SU-DHL-6 (cell line): ENCODE data around the gene HK1.

ENCODE experiments used
- H2AFZ ChIP-seq: fragments of 200-600 bp; sonication (generic); 2 replicates; pipeline ENCODE4 v1.6.1; 2014; ENCODE audit warnings: low read depth, mild to moderate bottlenecking, moderate library complexity, mixed read lengths, antibody characterized with exemption, low read length; ENCODE audit not compliant: severe bottlenecking
- H3F3A ChIP-seq: fragments of 200-600 bp; shearing (Covaris generic); 2 replicates; pipeline ENCODE4 v1.6.0; 2016; ENCODE audit warnings: antibody characterized with exemption, mild to moderate bottlenecking; ENCODE audit not compliant: insufficient read depth
- H3K27ac ChIP-seq: fragments of 200-600 bp; sonication (generic); 2 replicates; pipeline ENCODE4 v1.5.1; 2016; ENCODE audit warnings: low read depth, mild to moderate bottlenecking, low read length, moderate library complexity, mixed read lengths
- H3K27me3 ChIP-seq: fragments of 200-600 bp; sonication (generic), shearing (Covaris generic); 2 replicates; pipeline ENCODE4 v1.6.0; 2014; ENCODE audit warnings: mild to moderate bottlenecking, low read length
- H3K36me3 ChIP-seq: fragments of 200-600 bp; sonication (generic); 2 replicates; pipeline ENCODE4 v1.6.1; 2014; ENCODE audit warnings: mild to moderate bottlenecking, low read length, mixed read lengths
- H3K4me2 ChIP-seq: fragments of 300-600, 200-600 bp; shearing (Covaris generic), sonication (generic); 2 replicates; pipeline ENCODE4 v1.6.0; 2014; ENCODE audit warnings: low read length, low read depth, mild to moderate bottlenecking; ENCODE audit not compliant: poor library complexity, severe bottlenecking
- H3K4me3 ChIP-seq: fragments of 200-600 bp; sonication (generic); 2 replicates; pipeline ENCODE4 v1.5.1; 2014; ENCODE audit warnings: antibody characterized with exemption, low read length, mild to moderate bottlenecking, mixed read lengths; ENCODE audit not compliant: insufficient read depth, poor library complexity, severe bottlenecking
- H3K79me2 ChIP-seq: fragments of 200-600 bp; sonication (generic); 2 replicates; pipeline ENCODE4 v1.6.1; 2014; ENCODE audit warnings: mild to moderate bottlenecking, low read length, moderate library complexity; ENCODE audit not compliant: insufficient read depth
- H3K9ac ChIP-seq: fragments of 200-600 bp; sonication (generic); 2 replicates; pipeline ENCODE4 v1.7.0; 2014; ENCODE audit warnings: mild to moderate bottlenecking, low read length
- H3K9me2 ChIP-seq: fragments of 200-600 bp; sonication (generic); replicated peaks from 2 replicates; pipeline ENCODE4 v1.6.1; 2014; ENCODE audit warnings: low read length; ENCODE audit not compliant: insufficient read depth
- H3K9me3 ChIP-seq: fragments of 200-600 bp; sonication (generic); 2 replicates; pipeline ENCODE4 v1.6.1; 2014; ENCODE audit warnings: low read length, mixed read lengths; ENCODE audit not compliant: insufficient read depth
- H4K20me1 ChIP-seq: fragments of 200-600 bp; sonication (generic); 2 replicates; pipeline ENCODE4 v1.6.1; 2014; ENCODE audit warnings: low read depth, mild to moderate bottlenecking, antibody characterized with exemption, low read length, moderate library complexity, mixed read lengths
- EZH2phosphoT487 ChIP-seq: fragments of 200-600 bp; sonication (generic), shearing (Covaris generic); conservative IDR thresholded peaks from 2 replicates; pipeline ENCODE4 v1.6.1; 2018; ENCODE audit warnings: mild to moderate bottlenecking, antibody characterized with exemption, low read length, moderate library complexity, mixed read lengths
- TF ChIP-seq, protein P1 (sequence below): fragments of 200-600 bp; sonication (generic); IDR thresholded peaks from one replicate; pipeline ENCODE4 v1.5.1; 2017; ENCODE audit warnings: antibody characterized with exemption, mild to moderate bottlenecking, low read length, moderate library complexity; ENCODE audit not compliant: insufficient read depth, poor library complexity, severe bottlenecking

HK1 gene

DNA sequence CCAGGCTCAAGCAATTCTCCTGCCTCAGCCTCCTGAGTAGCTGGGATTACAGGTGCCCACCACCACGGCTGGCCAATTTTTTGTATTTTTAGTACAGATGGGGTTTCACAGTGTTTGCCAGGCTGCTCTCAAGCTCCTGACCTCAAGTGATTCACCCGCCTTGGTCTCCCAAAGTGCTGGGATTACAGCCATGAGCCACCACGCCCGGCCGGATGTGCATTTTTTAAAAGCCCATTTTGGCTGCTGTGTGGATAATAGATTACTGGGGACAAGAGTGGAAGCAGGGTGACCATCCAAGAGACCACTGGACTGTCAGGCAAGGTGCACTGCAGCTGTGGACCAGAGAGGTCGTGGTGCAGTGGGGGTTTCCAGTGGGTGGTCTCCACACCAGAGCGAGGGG is 36.7 kb upstream of the HK1 start:
- Histone ChIP-seq H2AFZ (no peak overlapping the region), H3K27me3 (no peaks in the 10 kb centered on the region), H3K9ac (no peak overlapping the region), H3K9me3 (no peaks in the 10 kb centered on the region), H3K4me3 (no peak overlapping the region), H3K9me2 (no peaks in the 10 kb centered on the region), H4K20me1 (no peaks in the 10 kb centered on the region), H3K4me2 (no peak overlapping the region), H3K79me2 (no peaks in the 10 kb centered on the region), H3K27ac (no peak overlapping the region), H3K36me3 (no peaks in the 10 kb centered on the region), H3F3A (no peaks in the 10 kb centered on the region)
- no peak for TF ChIP-seq EZH2phosphoT487

DNA sequence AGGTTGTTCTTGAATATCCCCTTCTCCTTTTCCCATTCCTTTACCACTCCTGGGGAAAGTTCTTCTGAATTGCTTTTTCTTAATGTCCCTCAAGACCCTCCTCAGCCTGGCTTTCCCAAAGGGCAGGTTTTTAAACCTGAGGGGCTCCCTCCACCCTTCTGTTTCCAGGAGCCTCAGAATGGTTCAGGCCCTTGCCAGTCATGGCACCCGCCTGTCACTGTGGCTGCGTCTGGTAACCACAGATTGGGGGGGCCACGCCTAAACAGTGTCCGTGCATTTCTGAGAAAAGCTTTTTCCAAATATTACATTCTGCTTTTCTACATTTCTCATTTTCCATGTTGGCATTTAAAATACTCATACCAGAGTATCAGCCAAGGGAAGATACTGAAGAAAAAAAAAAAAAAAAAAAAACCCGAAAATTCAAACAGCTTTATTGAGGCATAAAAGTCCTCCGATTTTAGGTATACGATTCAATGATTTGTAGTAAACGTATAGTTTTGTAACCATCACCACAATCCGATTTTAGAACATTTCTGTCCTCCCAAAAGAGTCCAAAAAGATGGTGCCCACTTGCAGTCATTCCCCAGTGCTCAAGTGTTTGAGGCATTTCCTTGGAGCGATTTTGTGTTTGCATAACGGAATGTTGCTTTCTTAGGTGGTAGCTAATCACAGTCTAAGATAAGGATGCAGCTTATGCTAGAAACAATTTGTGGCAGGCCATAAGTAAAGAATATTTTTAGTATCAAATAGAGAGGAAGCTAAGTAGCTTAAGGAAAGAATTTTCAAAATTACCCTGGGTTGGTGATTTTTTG is 36.0 kb upstream of the HK1 start:
- H2AFZ ChIP-seq = no peak overlapping the region
- H3K79me2 ChIP-seq = no peaks in the 10 kb centered on the region
- no peak overlapping the region for H3K27ac ChIP-seq
- no peaks in the 10 kb centered on the region for H3K27me3 ChIP-seq
- no peak overlapping the region for H3K4me2 ChIP-seq
- no peaks in the 10 kb centered on the region for H3F3A ChIP-seq
- no peaks in the 10 kb centered on the region for H3K36me3 ChIP-seq
- H3K4me3 ChIP-seq = no peak overlapping the region
- H3K9ac ChIP-seq = no peak overlapping the region
- TF ChIP-seq EZH2phosphoT487 = no peak
- TF ChIP-seq, protein P1, sequence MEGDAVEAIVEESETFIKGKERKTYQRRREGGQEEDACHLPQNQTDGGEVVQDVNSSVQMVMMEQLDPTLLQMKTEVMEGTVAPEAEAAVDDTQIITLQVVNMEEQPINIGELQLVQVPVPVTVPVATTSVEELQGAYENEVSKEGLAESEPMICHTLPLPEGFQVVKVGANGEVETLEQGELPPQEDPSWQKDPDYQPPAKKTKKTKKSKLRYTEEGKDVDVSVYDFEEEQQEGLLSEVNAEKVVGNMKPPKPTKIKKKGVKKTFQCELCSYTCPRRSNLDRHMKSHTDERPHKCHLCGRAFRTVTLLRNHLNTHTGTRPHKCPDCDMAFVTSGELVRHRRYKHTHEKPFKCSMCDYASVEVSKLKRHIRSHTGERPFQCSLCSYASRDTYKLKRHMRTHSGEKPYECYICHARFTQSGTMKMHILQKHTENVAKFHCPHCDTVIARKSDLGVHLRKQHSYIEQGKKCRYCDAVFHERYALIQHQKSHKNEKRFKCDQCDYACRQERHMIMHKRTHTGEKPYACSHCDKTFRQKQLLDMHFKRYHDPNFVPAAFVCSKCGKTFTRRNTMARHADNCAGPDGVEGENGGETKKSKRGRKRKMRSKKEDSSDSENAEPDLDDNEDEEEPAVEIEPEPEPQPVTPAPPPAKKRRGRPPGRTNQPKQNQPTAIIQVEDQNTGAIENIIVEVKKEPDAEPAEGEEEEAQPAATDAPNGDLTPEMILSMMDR = no peak
- H3K9me2 ChIP-seq = no peaks in the 10 kb centered on the region
- H4K20me1 ChIP-seq = no peaks in the 10 kb centered on the region
- no peaks in the 10 kb centered on the region for H3K9me3 ChIP-seq

DNA sequence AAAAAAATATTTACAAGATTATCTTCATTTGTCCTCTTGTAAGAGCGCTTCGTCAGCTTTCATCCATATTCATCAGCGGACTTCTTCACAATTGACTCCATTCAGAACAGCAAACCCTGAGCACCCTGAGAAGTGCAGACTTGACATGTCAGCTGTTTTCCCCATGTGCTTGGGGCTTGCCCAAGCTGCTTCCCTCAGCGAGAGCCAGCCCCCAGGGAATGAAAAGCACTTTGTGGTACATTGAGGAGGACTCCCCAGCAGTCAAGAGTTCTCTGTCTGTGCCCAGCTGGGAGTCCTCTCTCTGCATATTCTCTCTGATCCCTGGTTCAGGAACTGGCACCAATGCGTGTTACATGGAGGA is 35.5 kb upstream of the HK1 start:
- H4K20me1 ChIP-seq = no peaks in the 10 kb centered on the region
- no peak overlapping the region for H3K27ac ChIP-seq

DNA sequence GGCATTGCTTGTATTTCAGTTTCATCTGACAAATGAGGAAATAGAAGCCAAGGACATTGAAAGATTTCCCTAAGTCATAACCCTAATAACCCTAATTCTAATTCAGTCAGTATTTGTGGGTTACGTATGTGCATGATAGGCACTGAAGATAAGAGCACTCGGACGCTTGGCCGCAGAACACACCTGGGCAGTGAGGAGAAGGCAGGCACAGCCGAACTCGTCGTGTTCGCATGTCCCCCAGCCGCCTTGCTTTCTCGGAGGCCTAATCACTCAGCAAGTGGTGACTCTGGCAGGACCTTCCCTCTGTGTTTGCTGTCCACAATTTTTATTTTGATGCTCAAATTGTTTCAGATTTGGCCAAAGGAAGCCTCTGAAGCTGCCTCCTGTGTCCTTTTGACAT is 34.5 kb upstream of the HK1 start:
- TF ChIP-seq, protein P1 = no peak
- no peak for TF ChIP-seq EZH2phosphoT487
- Histone ChIP-seq H4K20me1 (no peaks in the 10 kb centered on the region), H3F3A (no peaks in the 10 kb centered on the region), H2AFZ (no peak overlapping the region), H3K9me3 (no peaks in the 10 kb centered on the region), H3K9ac (no peak overlapping the region), H3K4me2 (no peak overlapping the region), H3K27me3 (no peaks in the 10 kb centered on the region), H3K79me2 (no peaks in the 10 kb centered on the region), H3K4me3 (no peak overlapping the region), H3K27ac (no peak overlapping the region), H3K9me2 (no peaks in the 10 kb centered on the region), H3K36me3 (no peaks in the 10 kb centered on the region)

More for the DNA sequence above, 35.5 kb upstream of the HK1 start:
- Histone ChIP-seq H3K36me3 (no peaks in the 10 kb centered on the region), H3K9ac (no peak overlapping the region), H3K79me2 (no peaks in the 10 kb centered on the region), H3K27me3 (no peaks in the 10 kb centered on the region), H3F3A (no peaks in the 10 kb centered on the region), H3K4me3 (no peak overlapping the region), H2AFZ (no peak overlapping the region), H3K9me2 (no peaks in the 10 kb centered on the region), H3K9me3 (no peaks in the 10 kb centered on the region), H3K4me2 (no peak overlapping the region)
- TF ChIP-seq, protein P1 = no peak
- TF ChIP-seq EZH2phosphoT487 = no peak
